Pancreas (tissue), 10 donors: ENCODE results near the gene INPPL1. TPM values are rescaled to one million over a fixed set of nuclear protein-coding genes. Genes with fewer than 3 reads are reported as not detected.
"Not testable (repeated sequence)": the region's sequence is repeated elsewhere in the genome, so short reads cannot be mapped to it uniquely, and the experiment has no call there.

Source experiments
- ATAC-seq, 4 donors: fragments of 200-7000 bp; cut with Tn5 transposase; one replicate each; pipeline versions ENCODE4 v1.8.0 to v1.9.1; 2020; ENCODE audit warnings: mild to moderate bottlenecking in 4 of 4, moderate library complexity in 4 of 4
- DNase-seq, 6 donors: peaks; one replicate each; pipeline ENCODE4 v3.0.0-alpha.2; 2020
- FAIRE-seq: peaks from 2 replicates; lab custom pipeline; 2012; peaks lifted over from hg19 to GRCh38; lab: Jason Lieb, UNC
- H3K27ac ChIP-seq, 4 donors: fragments of 200-600 bp; sonication (generic); 1 replicate in 3 of 4; 2 replicates in 1 of 4; pipeline versions ENCODE4 v1.5.0 to v1.8.0; 2020
- H3K27me3 ChIP-seq, 4 donors: fragments of 200-600 bp; one replicate each; pipeline ENCODE4 v1.8.0; 2021
- H3K36me3 ChIP-seq, 3 donors: fragments of 200-600 bp; sonication (generic) in 1 of 3; one replicate each; pipeline versions ENCODE4 v1.5.0 to v1.8.0; 2020 to 2021
- H3K4me1 ChIP-seq, 3 donors: fragments of 200-600 bp; one replicate each; pipeline ENCODE4 v1.8.0; 2021
- H3K4me3 ChIP-seq, 4 donors: fragments of 200-600 bp; sonication (generic) in 2 of 4; one replicate each; pipeline versions ENCODE4 v1.5.0 to v1.8.0; 2020 to 2021
- H3K9me3 ChIP-seq, 4 donors: fragments of 200-600 bp; one replicate each; pipeline ENCODE4 v1.8.0; 2021
- WGBS, 2 donors: extraction: QIAGEN DNeasy Blood & Tissue Kit; methylation state at CpG; one replicate each; pipeline ENCODE4 v1.1.7; 2013; 5-methylcytosine and 5-hydroxymethylcytosine counted together
- intact Hi-C, 3 donors: fragments of 100-400 bp; cut with DNase I; formaldehyde crosslinking; loops; one replicate each; pipeline versions ENCODE4 v1.11.1 to v1.14.2; 2022
- polyA plus RNA-seq, 2 donors: library from polyadenylated mRNA; stranded (reverse); fragments of 200-250 nt; gene quantifications; one replicate each; pipeline ENCODE4 v1.2.3, GENCODE V29; 2013
- total RNA-seq, 6 donors: library from RNA; stranded (reverse); fragmentation: NEBNext Ultra II Directional in 4 of 6; extraction: Animal tissue kit (Norgen Biotek cat#: 25700) in 4 of 6; gene quantifications; one replicate each; pipeline versions ENCODE4 v1.2.1 to v1.2.4, GENCODE V29; 2021 to 2023
- TF ChIP-seq, protein P1 (sequence below), 4 donors: fragments of 200-600 bp; sonication (generic) in 3 of 4; IDR thresholded peaks; one replicate each; pipeline versions ENCODE4 v1.5.0 to v1.8.0; 2021; ENCODE audit warnings: antibody characterized with exemption in 4 of 4
- donor health status: healthy with polysubstance abuse.
- donor health status: DM: no; HTN: no; CAD: no; lungs with moderate emphysema.
- donor health status: DM: no; HTN: no; CAD: no.
- donor health status: control.
- donor health status: control.
- donor health status: Bipolar disorder and iron deficiency.
- donor health status: DM: yes; HTN: yes; CAD: no.
- donor health status: DM: no; HTN: no; CAD: no.
- donor health status: DM: no; HTN: no; CAD: no.
- donor health status: DM: yes; HTN: yes; CAD: no.

The INPPL1 gene
- total and polyA plus RNA-seq, 8 donors, result 46.3 to 131 (median 62.7) TPM

DNA sequence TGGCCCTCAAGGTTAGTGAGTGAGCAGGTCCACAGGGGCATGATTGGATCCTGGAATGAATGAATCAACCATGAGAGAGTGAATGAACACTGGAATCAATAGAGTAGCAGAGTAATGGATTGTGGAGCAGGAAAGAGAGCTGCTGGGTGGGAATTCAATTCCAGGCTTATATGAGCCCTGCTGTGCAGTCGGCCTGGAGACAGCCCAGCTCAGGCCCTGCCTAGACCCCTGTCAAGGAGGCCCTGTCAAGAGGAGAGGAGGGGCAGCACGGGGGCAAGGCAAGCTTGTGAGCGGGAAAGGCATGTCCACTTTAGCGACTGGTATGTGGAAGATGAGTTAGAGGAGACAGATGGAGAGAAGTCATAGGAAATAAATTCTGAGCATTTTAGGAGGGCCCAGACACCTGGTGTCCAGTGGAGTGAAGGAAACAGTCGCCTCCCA is 33.9 kb upstream of the INPPL1 start:
- no peak for FAIRE-seq
- no peak for DNase-seq
- 81 to 83% methylated on average over 5 of the region's 5 CpGs for WGBS, 2 donors

DNA sequence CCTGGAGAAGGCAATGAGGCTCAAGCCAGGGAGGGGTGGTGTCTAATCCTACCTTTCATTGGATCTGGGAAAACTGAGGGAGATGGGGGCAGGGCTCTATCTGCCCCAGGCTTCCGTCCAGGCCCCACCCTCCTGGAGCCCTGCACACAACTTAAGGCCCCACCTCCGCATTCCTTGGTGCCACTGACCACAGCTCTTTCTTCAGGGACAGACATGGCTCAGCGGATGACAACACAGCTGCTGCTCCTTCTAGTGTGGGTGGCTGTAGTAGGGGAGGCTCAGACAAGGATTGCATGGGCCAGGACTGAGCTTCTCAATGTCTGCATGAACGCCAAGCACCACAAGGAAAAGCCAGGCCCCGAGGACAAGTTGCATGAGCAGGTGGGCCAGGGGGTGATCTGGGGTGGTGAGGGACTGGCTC is 32.6 kb upstream of the INPPL1 start, which contains the start of gene FOLR1:
TSS of gene FOLR1 (plus strand) at position 180 of the 421 bp plus-strand sequence. CDS start at position 214, 34 bp downstream.
- 75 to 78% methylated on average over 5 of the region's 5 CpGs for WGBS, 2 donors
- Histone ChIP-seq H3K36me3 (no peaks in the 10 kb centered on the region), H3K27ac (no peak within 1 kb of the TSS)

More for the DNA sequence above, 33.9 kb upstream of the INPPL1 start:
- Histone ChIP-seq H3K27me3 (no peaks in the 10 kb centered on the region), H3K36me3 (no peaks in the 10 kb centered on the region), H3K27ac (no peak overlapping the region), H3K4me3 (no peak overlapping the region), H3K9me3 (no peaks in the 10 kb centered on the region), H3K4me1 (no peaks in the 10 kb centered on the region)
- TF ChIP-seq, protein P1, sequence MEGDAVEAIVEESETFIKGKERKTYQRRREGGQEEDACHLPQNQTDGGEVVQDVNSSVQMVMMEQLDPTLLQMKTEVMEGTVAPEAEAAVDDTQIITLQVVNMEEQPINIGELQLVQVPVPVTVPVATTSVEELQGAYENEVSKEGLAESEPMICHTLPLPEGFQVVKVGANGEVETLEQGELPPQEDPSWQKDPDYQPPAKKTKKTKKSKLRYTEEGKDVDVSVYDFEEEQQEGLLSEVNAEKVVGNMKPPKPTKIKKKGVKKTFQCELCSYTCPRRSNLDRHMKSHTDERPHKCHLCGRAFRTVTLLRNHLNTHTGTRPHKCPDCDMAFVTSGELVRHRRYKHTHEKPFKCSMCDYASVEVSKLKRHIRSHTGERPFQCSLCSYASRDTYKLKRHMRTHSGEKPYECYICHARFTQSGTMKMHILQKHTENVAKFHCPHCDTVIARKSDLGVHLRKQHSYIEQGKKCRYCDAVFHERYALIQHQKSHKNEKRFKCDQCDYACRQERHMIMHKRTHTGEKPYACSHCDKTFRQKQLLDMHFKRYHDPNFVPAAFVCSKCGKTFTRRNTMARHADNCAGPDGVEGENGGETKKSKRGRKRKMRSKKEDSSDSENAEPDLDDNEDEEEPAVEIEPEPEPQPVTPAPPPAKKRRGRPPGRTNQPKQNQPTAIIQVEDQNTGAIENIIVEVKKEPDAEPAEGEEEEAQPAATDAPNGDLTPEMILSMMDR (IDR thresholded peaks at IDR 0.05), result no peak
- ATAC-seq, result no peak
- intact Hi-C loops, result no loop called here

GRCh38 chr11:72195518-72196270 is 28.9 kb upstream of the INPPL1 start:
- H3K36me3 ChIP-seq, result no peaks in the 10 kb centered on the region
- intact Hi-C loops, result no loop called here
- no peaks in the 10 kb centered on the region for H3K9me3 ChIP-seq
- TF ChIP-seq, protein P1 (IDR thresholded peaks at IDR 0.05), result no peak
- H3K27me3 ChIP-seq, result no peaks in the 10 kb centered on the region
- DNase-seq (peak in 1 of 6 donors; percentile 31), ATAC-seq (no peak), FAIRE-seq (no peak)
- WGBS, 2 donors, result 77 to 81% methylated on average over 12 of the region's 12 CpGs
- no peak overlapping the region for H3K4me3 ChIP-seq
- H3K4me1 ChIP-seq, result no peaks in the 10 kb centered on the region
- no peak overlapping the region for H3K27ac ChIP-seq

More for the DNA sequence above, 32.6 kb upstream of the INPPL1 start, which contains the start of gene FOLR1:
- H3K9me3 ChIP-seq, result no peaks in the 10 kb centered on the region
- H3K27me3 ChIP-seq, result no peaks in the 10 kb centered on the region
- H3K4me1 ChIP-seq, result no peaks in the 10 kb centered on the region
- TF ChIP-seq, protein P1 (IDR thresholded peaks at IDR 0.05), result no peak
- ATAC-seq (peak in 2 of 4 donors; percentile 32 to 45), DNase-seq (peak in 1 of 6 donors; percentile 28), FAIRE-seq (no peak)
- intact Hi-C loops, result no loop called here
- no peak within 1 kb of the TSS for H3K4me3 ChIP-seq

DNA sequence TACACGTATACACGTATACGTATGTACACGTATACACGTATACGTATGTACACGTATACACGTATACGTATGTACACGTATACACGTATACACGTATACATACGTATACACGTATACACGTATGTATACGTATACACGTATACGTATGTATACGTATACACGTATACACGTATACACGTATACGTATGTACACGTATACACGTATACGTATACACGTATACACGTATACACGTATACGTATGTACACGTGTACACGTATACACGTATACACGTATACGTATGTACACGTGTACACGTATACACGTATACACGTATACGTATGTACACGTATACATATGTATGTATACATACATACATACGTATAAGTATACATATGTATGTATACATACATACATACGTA is 23.1 kb upstream of the INPPL1 start:
- H3K27ac ChIP-seq, intact Hi-C loops, DNase-seq, FAIRE-seq, H3K9me3 ChIP-seq, H3K4me3 ChIP-seq, H3K27me3 ChIP-seq, ATAC-seq, H3K4me1 ChIP-seq, H3K36me3 ChIP-seq: not testable (repeated sequence)
- 86 to 92% methylated on average over 35 to 42 of the region's 43 CpGs for WGBS, 2 donors

GRCh38 chr11:72202571-72202970 is 22.0 kb upstream of the INPPL1 start:
- no peaks in the 10 kb centered on the region for H3K27me3 ChIP-seq
- H3K36me3 ChIP-seq, result no peaks in the 10 kb centered on the region
- no peaks in the 10 kb centered on the region for H3K4me1 ChIP-seq
- 94 to 95% methylated on average over 6 of the region's 6 CpGs for WGBS, 2 donors
- TF ChIP-seq, protein P1 (IDR thresholded peaks at IDR 0.05), result no peak
- intact Hi-C loops, result no loop called here
- FAIRE-seq, result no peak
- no peak overlapping the region for H3K27ac ChIP-seq
- peak in 1 of 6 donors; percentile 12 for DNase-seq
- no peaks in the 10 kb centered on the region for H3K9me3 ChIP-seq
- no peak for ATAC-seq
- H3K4me3 ChIP-seq, result no peak overlapping the region
